GM18505 (cell line): ENCODE data around the gene C1orf21.

Experiments used
- ATAC-seq: cut with Tn5 transposase; IDR thresholded peaks from one replicate; pipeline ENCODE4 v1.9.1; 2021; ENCODE audit not compliant: unreplicated experiment
- POLR2A ChIP-seq: IDR thresholded peaks from 4 replicates; pipeline ENCODE4 v1.6.1; 2011; ENCODE audit warnings: borderline replicate concordance; ENCODE audit not compliant: insufficient read depth, insufficient read length; ENCODE audit errors: extremely low read depth

The C1orf21 gene

DNA sequence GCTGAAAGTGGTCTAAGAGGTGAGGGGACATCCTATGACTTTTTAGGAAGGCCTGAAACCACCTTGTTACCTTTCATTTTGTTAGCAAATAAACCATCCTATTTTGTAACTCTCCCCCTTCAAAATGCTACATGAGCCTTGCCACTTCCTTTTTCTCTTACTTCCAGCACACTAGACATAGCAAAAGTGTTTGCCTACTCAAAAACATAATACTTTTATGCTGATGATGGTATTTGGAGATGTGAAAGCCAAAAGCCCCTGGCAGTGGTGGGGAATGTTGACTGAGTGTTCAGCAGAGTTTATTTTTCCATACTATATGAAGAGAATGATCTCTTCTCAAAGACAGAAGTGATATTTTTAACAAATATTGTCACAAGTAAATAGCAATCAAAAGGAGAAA is 233.6 kb downstream of the C1orf21 start:
- TF ChIP-seq POLR2A: no peak
- ATAC-seq: no peak

DNA sequence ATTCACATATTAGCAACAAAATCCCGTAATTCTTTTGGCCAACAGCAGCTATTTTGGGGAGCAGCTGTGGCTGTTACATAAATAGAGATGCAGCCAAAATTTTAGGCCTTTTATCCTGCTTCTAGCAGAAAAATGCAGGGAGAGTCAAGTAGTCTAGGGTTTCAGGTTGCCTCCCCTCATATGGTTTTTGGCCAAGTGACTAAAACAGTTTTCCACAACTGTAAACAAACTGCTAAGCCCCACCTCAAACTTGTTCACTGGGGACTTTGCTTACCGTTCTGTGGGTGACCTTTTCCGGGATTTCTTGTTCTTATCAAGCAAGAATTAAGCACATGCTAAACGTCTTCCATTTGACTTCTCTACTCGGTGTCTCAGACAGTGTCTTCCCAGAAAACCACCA is 234.4 kb downstream of the C1orf21 start:
- no peak for TF ChIP-seq POLR2A
- no peak for ATAC-seq

DNA sequence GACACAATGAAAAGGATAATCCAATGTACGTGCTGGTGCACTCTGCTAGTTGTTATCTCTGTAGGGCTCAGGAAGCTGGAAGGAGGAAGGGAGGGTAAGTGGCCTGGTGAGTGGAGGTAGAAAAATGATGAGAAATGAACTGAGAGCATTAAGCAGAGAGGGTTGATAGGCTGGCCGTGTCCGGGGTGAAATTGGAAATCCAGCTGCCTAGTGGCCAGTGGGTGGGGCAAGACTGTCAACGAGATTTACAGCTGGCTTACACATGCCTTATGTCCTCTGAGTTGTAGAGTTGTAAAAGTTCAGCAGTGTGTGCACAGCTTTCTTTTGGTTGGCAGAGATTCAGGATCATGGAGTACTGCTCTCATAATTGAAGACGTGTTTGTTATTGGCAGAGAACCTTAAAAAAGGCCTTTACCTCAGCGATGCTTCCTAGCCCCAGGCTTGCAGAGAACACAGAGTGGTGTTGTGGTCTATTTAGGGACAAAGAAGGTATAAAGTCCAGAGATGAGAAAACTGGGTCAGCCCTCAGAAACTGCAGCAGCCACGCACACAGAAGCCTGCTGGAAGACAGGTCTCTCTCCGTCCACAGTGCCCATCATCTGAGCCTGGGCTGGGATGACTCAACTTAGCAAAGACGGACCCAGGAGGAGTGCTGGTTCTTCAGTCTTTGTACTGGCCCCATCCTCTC is 235.5 kb downstream of the C1orf21 start:
- TF ChIP-seq POLR2A: no peak
- ATAC-seq: no peak

DNA sequence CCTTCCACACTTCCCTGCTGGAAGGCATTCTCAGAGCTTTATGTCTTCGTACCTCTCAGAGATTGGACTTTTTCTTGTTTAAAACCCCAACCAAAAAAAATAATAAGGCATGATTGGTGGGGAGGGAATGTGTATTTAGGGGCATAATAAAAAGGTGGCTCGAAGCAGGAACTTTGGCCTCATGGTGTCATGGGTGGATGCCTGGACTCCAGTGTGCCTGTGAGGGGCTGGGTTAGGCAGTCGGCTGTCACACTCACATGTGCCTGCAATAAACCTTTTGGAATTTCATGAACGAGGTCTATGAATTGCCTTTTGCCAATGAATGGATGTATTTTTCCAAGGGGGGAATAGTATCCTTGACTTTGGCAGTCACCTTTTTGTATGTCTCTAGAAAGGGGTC is 236.6 kb downstream of the C1orf21 start:
- no peak for TF ChIP-seq POLR2A
- no peak for ATAC-seq

DNA sequence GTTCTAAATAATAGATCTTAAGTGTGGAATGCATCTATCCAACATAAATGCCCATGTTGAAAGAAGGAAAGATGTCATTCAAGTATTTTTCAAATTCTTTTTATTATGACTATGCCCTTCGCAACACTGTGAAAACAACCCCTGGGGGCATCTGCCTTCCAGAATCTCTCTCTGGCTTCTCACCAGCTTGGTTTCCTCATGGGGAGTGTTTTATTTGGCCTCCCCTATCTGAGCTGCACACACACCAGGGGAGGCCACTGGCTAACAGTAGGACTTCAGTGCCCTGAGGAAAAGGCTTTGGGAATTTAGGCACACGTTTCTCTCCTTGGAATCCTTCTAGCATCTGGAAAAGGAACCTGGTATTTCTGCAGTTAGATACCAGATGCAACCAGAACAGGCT is 237.2 kb downstream of the C1orf21 start:
- no peak for ATAC-seq
- no peak for TF ChIP-seq POLR2A

DNA sequence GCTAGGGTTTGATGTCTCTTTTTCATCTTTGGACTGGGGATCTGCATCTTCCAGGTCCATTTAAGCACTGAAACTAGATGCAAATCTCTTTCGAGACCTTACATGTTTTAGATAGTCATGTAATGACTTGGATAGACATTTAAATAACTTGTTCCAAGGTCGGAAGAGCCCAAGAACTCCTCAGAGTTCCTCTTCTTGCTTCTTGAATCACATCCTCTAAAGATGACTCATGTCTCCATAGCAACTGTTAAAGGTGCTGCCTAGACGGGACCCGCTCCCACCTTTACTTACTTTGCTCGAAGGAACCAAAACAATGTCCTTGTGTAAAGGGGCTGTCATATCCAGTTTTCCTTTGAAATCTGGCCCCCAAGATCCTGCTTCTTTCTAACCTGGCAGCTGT is 237.8 kb downstream of the C1orf21 start:
- ATAC-seq: no peak

DNA sequence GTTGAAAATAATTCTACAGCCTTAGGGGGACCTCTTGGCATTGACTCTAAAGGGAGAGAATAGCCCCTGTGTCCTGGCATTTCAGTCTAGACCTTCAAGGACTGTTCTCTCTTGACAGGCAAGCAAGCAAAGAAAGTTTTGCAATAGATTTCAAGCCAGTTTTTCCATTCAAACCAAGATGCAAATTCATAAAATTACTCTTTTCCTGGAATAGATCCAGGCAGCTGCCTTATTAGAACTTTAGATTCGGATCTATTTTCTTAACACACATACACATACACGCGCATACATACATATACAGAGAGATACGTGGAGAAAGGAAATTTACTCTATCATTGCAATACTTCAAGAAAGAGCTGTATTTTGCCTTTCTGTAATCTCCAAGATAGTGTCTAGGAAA is 238.4 kb downstream of the C1orf21 start:
- no peak for ATAC-seq
- no peak for TF ChIP-seq POLR2A

More for the DNA sequence above, 237.8 kb downstream of the C1orf21 start:
- no peak for TF ChIP-seq POLR2A

DNA sequence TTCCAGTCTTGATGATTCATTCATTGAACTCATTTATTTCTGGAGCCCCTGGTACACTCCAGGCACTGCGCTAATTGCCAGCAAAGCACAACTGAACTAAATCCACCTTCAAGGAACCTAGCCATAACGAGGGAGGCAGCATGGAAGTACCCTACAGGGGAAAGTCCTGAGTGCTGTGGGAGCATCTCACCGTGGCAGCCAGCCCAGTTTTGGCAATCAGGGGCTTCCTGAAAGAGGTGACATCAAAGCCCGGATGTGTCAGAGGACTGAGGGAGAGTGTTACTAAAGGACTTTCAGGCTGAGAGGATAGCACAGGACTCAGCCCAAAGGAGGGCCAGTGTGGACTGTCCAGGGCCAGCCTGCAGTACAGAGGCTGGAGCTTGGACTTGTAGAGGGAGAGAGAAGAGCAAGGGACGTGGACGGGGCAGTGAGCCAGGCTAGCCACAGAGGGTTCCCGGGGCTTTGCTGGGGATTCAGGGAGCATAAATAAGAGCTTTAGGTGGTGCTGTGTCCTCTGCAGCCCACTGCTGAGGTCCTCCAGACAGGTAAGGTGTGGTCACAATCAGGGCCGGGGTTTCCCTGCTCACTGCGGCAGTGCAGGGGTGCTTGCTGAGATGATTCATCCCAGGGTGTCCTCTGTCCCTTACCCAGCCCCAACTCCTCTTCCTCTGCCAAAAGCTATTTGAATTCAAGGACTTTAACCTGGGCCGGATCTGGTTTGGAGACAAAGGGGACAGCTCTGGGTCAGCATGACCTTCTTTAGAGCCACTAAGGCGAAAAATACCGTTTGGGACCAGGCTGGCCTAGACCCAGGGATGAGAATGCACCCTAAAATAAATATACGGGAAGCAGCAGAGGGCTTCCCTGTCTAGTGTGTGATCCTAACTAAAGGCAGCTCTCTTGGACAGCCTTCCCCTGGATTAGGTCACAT is 239.5 kb downstream of the C1orf21 start:
- TF ChIP-seq POLR2A: no peak
- no peak for ATAC-seq

- no peak for TF ChIP-seq POLR2A
- ATAC-seq: no peak
Measured at GRCh38 chr1:184627007-184627341, 240.1 kb downstream of the C1orf21 start.

- no peak for TF ChIP-seq POLR2A
- ATAC-seq: no peak
Measured at GRCh38 chr1:184629266-184629665, 242.4 kb downstream of the C1orf21 start.

DNA sequence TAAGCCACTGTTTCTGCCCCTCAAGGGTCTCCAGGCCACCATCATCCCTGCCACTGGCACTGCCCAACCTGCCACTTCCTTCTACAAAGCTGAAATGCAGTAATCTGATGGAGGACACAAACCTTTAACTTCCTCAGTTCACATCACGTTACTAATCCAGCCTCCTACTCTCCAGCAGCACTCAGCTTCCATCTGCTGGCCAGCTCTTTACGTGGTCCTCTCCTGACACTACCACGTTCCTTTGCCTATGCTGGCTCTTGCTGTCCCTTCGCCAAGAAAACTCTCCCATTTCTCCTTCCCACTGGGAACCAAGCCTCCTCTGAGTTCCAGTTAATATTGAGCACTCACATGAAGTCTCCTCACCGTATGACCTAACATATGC is 243.8 kb downstream of the C1orf21 start:
- TF ChIP-seq POLR2A: no peak
- ATAC-seq: no peak

- TF ChIP-seq POLR2A: no peak
- ATAC-seq: no peak
Measured at GRCh38 chr1:184632415-184633175, 245.8 kb downstream of the C1orf21 start.

- no peak for ATAC-seq
- no peak for TF ChIP-seq POLR2A
Measured at GRCh38 chr1:184633785-184634184, 247.0 kb downstream of the C1orf21 start.
